Measurements from ENCODE around the gene OR2B2.

DNA sequence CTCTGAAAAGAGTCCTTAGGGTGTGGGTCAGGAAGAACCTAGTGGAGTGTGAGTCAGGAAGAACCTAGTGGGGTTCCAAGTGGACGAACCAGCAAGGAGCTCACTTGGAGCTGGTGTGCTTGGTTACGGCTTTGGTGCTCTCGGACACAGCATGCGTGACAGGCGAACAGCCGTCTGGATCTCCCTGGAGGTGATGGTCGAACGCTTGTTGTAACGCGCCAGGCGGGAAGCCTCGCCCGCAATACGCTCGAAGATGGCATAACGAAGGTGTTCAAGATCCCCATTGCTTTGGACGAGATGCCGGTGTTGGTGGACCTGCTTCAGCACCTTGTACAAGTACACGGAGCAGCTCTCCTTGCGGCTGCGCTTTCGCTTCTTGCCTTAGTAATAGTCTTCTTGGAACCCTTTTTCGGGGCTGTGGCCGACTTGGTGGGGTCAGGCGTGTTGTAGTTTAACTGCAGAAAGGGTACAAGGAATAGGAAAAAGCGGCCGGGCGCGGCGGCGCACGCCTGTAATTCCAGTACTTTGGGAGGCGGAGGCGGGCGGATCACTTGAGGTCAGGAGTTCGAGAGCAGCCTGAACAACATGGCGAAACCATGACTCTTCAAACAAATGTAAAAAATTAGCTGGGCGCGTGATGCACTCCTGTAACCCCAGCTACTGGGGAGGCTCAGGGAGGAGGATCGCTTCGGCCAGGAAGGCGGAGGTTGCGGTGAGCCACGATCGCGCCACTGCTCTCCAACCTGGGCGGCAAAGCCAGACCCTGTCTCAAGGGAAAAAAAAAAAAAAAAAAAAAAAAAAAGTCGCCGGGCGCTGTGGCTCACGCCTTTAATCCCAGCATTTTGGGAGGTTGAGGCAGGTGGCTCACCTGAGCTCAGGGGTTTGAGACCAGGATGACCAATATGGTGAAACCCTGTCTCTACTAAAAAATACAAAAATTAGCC, 48.0 kb downstream of the OR2B2 start:
- TF ChIP-seq, protein P1, sequence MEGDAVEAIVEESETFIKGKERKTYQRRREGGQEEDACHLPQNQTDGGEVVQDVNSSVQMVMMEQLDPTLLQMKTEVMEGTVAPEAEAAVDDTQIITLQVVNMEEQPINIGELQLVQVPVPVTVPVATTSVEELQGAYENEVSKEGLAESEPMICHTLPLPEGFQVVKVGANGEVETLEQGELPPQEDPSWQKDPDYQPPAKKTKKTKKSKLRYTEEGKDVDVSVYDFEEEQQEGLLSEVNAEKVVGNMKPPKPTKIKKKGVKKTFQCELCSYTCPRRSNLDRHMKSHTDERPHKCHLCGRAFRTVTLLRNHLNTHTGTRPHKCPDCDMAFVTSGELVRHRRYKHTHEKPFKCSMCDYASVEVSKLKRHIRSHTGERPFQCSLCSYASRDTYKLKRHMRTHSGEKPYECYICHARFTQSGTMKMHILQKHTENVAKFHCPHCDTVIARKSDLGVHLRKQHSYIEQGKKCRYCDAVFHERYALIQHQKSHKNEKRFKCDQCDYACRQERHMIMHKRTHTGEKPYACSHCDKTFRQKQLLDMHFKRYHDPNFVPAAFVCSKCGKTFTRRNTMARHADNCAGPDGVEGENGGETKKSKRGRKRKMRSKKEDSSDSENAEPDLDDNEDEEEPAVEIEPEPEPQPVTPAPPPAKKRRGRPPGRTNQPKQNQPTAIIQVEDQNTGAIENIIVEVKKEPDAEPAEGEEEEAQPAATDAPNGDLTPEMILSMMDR (conservative IDR thresholded peaks at IDR 0.05; ENCODE audit: low read length), result no peak
- no peak for TF ChIP-seq EZH2phosphoT487 (IDR thresholded peaks at IDR 0.05; ENCODE audit: borderline replicate concordance)

Measured in Loucy (cell line).